A549 (cell line): Measurements from ENCODE around the gene GNLY. TPM values are rescaled to one million over a fixed set of nuclear protein-coding genes. Genes with fewer than 3 reads are reported as not detected.

Experiments
- ATAC-seq, 2 experiments: fragments of 200-7000 bp in 1 of 2; fragments of >200 bp in 1 of 2; cut with Nextera tagmentation in 1 of 2; cut with Tn5 transposase in 1 of 2; 3 replicates each; pipeline versions ENCODE4 v1.8.0 to v1.9.1; 2018 to 2020; ENCODE audit warnings: mild to moderate bottlenecking in 1 of 2, moderate library complexity in 1 of 2
- CTCF ChIA-PET: fragments of 300-600 bp; sonication (Branson Sonifier 250); formaldehyde crosslinking; extraction: SDS; loops from one replicate; lab custom pipeline; 2021; ENCODE audit warnings: antibody characterized with exemption, inconsistent platforms; lab: Yijun Ruan, JAX
- POLR2A ChIA-PET: fragments of 350-600 bp; formaldehyde crosslinking; extraction: SDS; loops from one replicate; lab custom pipeline; 2021; ENCODE audit warnings: antibody characterized with exemption, inconsistent platforms; lab: Yijun Ruan, JAX
- DNase-seq, 2 experiments: peaks; one replicate each; pipeline versions ENCODE4 v3.0.0 to v3.0.0-alpha.2; 2011 to 2016; ENCODE audit warnings: low read depth in 1 of 2, low spot score in 1 of 2
- FAIRE-seq: peaks from 2 replicates; lab custom pipeline; 2011; peaks lifted over from hg19 to GRCh38; lab: Jason Lieb, UNC
- H3K27ac ChIP-seq, 2 experiments: fragments of >200 bp; sonication (Bioruptor Twin); formaldehyde crosslinking; 3 replicates each; pipeline ENCODE4 v1.5.1; 2016 to 2017
- H3K4me1 ChIP-seq: fragments of >200 bp; sonication (Bioruptor Twin); formaldehyde crosslinking; 3 replicates; pipeline ENCODE4 v1.6.1; 2016
- H3K4me2 ChIP-seq: fragments of >200 bp; sonication (Bioruptor Twin); formaldehyde crosslinking; 3 replicates; pipeline ENCODE4 v1.6.1; 2016
- H3K4me3 ChIP-seq: fragments of >200 bp; sonication (Bioruptor Twin); formaldehyde crosslinking; 3 replicates; pipeline ENCODE4 v1.5.1; 2016
- H3K9me3 ChIP-seq: fragments of >200 bp; sonication (Bioruptor Twin); formaldehyde crosslinking; 3 replicates; pipeline ENCODE4 v1.6.1; 2016
- CBX2 ChIP-seq: fragments of 200-600 bp; sonication (generic); IDR thresholded peaks from 2 replicates; pipeline ENCODE4 v1.6.1; 2016; ENCODE audit warnings: low read depth, mild to moderate bottlenecking, borderline replicate concordance
- CBX8 ChIP-seq: fragments of 200-600 bp; sonication (generic); IDR thresholded peaks from 2 replicates; pipeline ENCODE4 v1.6.1; 2016
- CHD2 ChIP-seq: fragments of 150-350 bp; IDR thresholded peaks from 2 replicates; pipeline ENCODE4 v1.6.1; 2014; ENCODE audit warnings: low read length; ENCODE audit not compliant: partially characterized antibody
- CTCF ChIP-seq: fragments of >200 bp; sonication (Bioruptor Twin); formaldehyde crosslinking; IDR thresholded peaks from 3 replicates; pipeline ENCODE4 v1.5.1; 2016
- E2F6 ChIP-seq: IDR thresholded peaks from 2 replicates; pipeline ENCODE4 v1.6.1; 2012; ENCODE audit warnings: low read depth, borderline replicate concordance
- EHF ChIP-seq: fragments of 250-450 bp; sonication (Bioruptor Pico); IDR thresholded peaks from 2 replicates; pipeline ENCODE4 v1.5.0; 2020; ENCODE audit warnings: mild to moderate bottlenecking
- EHMT2 ChIP-seq: fragments of 200-600 bp; sonication (generic); IDR thresholded peaks from 2 replicates; pipeline ENCODE4 v1.6.1; 2016; ENCODE audit warnings: antibody characterized with exemption, low read depth, mild to moderate bottlenecking, moderate library complexity
- FOSB ChIP-seq: fragments of 250-450 bp; sonication (Bioruptor Pico); IDR thresholded peaks from 2 replicates; pipeline ENCODE4 v1.5.0; 2020; ENCODE audit warnings: mild to moderate bottlenecking, moderate library complexity
- FOSL2 ChIP-seq, 2 experiments: fragments of 450-650 bp in 1 of 2; fragments of >200 bp in 1 of 2; sonication (Bioruptor Twin) in 1 of 2; formaldehyde crosslinking; IDR thresholded peaks; 2 replicates each; pipeline versions ENCODE4 v1.5.0 to v1.6.1; 2016 to 2020; ENCODE audit warnings: mild to moderate bottlenecking in 1 of 2, moderate library complexity in 1 of 2
- FOXS1 ChIP-seq: fragments of 250-450 bp; sonication (Bioruptor Pico); IDR thresholded peaks from 2 replicates; pipeline ENCODE4 v1.5.0; 2020; ENCODE audit warnings: mild to moderate bottlenecking, moderate library complexity
- HDAC2 ChIP-seq: fragments of 200-600 bp; sonication (generic); IDR thresholded peaks from 2 replicates; pipeline ENCODE4 v1.6.1; 2016
- HOXA7 ChIP-seq: fragments of 250-450 bp; sonication (Bioruptor Pico); IDR thresholded peaks from 2 replicates; pipeline ENCODE4 v1.5.0; 2020; ENCODE audit warnings: mild to moderate bottlenecking, moderate library complexity
- HOXB5 ChIP-seq: fragments of 250-450 bp; sonication (Bioruptor Pico); IDR thresholded peaks from 2 replicates; pipeline ENCODE4 v1.5.0; 2020; ENCODE audit warnings: mild to moderate bottlenecking, moderate library complexity
- JUNB ChIP-seq: fragments of >200 bp; sonication (Bioruptor Twin); formaldehyde crosslinking; IDR thresholded peaks from 2 replicates; pipeline ENCODE4 v1.6.1; 2016
- KDM1A ChIP-seq: fragments of 200-600 bp; sonication (generic); IDR thresholded peaks from 2 replicates; pipeline ENCODE4 v1.6.1; 2016; ENCODE audit warnings: low read depth, mild to moderate bottlenecking
- MAFK ChIP-seq: fragments of 450-650 bp; IDR thresholded peaks from 2 replicates; pipeline ENCODE4 v1.6.1; 2014; ENCODE audit not compliant: partially characterized antibody
- MAX ChIP-seq: IDR thresholded peaks from 2 replicates; pipeline ENCODE4 v1.6.1; 2012
- MYC ChIP-seq: IDR thresholded peaks from 2 replicates; pipeline ENCODE4 v1.6.1; 2012; ENCODE audit warnings: mild to moderate bottlenecking, inconsistent platforms, low read length, improper control_type of control experiment, borderline replicate concordance
- NFE2L2 ChIP-seq: fragments of 150-350 bp; conservative IDR thresholded peaks from 2 replicates; pipeline ENCODE4 v1.6.1; 2014; ENCODE audit warnings: low read length
- NPAS2 ChIP-seq: fragments of 250-450 bp; sonication (Bioruptor Pico); IDR thresholded peaks from 2 replicates; pipeline ENCODE4 v1.8.0; 2022; ENCODE audit warnings: mild to moderate bottlenecking, moderate library complexity, borderline replicate concordance
- PHF8 ChIP-seq: fragments of 200-600 bp; sonication (generic); IDR thresholded peaks from 2 replicates; pipeline ENCODE4 v1.6.1; 2016; ENCODE audit warnings: low read depth, mild to moderate bottlenecking, antibody characterized with exemption, moderate library complexity, borderline replicate concordance
- POLR2AphosphoS2 ChIP-seq: conservative IDR thresholded peaks from 2 replicates; pipeline ENCODE4 v1.6.1; 2012; ENCODE audit warnings: low read length, improper control_type of control experiment, inconsistent platforms
- RARB ChIP-seq: fragments of 250-450 bp; sonication (Bioruptor Pico); IDR thresholded peaks from 2 replicates; pipeline ENCODE4 v1.8.0; 2021; ENCODE audit warnings: mild to moderate bottlenecking, moderate library complexity
- RNF2 ChIP-seq: fragments of 200-600 bp; sonication (generic); IDR thresholded peaks from 2 replicates; pipeline ENCODE4 v1.6.1; 2016; ENCODE audit warnings: low read depth, mild to moderate bottlenecking, antibody characterized with exemption, moderate library complexity, borderline replicate concordance
- SMC3 ChIP-seq: fragments of >200 bp; sonication (Bioruptor Twin); formaldehyde crosslinking; IDR thresholded peaks from 3 replicates; pipeline ENCODE4 v1.6.1; 2018; ENCODE audit warnings: inconsistent platforms
- TFCP2L1 ChIP-seq: fragments of 250-450 bp; sonication (Bioruptor Pico); IDR thresholded peaks from 2 replicates; pipeline ENCODE4 v1.5.0; 2021; ENCODE audit warnings: mild to moderate bottlenecking
- TP53 ChIP-seq: fragments of 250-450 bp; sonication (Bioruptor Pico); IDR thresholded peaks from 2 replicates; pipeline ENCODE4 v1.5.0; 2021; ENCODE audit warnings: mild to moderate bottlenecking, moderate library complexity
- ZC3H11A ChIP-seq: fragments of 450-650 bp; IDR thresholded peaks from 2 replicates; pipeline ENCODE4 v1.6.1; 2014; ENCODE audit warnings: antibody characterized with exemption, mild to moderate bottlenecking
- ZFP36 ChIP-seq: fragments of 450-650 bp; IDR thresholded peaks from 2 replicates; pipeline ENCODE4 v1.6.1; 2014; ENCODE audit warnings: borderline replicate concordance; ENCODE audit not compliant: partially characterized antibody
- WGBS: methylation state at CpG from one replicate; pipeline ENCODE4 v1.1.6; 2017; ENCODE audit errors: missing lambda C conversion rate; 5-methylcytosine and 5-hydroxymethylcytosine counted together
- polyA plus RNA-seq, 4 experiments: library from polyadenylated mRNA; depleted of rRNA in 3 of 4; stranded (reverse); fragments of >200 nt; fragmentation: RNase III in 1 of 4; extraction: RNeasy Plus Mini Kit Qiagen cat#74134 plus additional on column Dnase treatment in 1 of 4; gene quantifications; 2 replicates in 3 of 4; 3 replicates in 1 of 4; pipeline ENCODE4 v1.2.3, GENCODE V29; 2011 to 2017
- TF ChIP-seq, protein P1 (sequence below): fragments of 150-350 bp; IDR thresholded peaks from 2 replicates; pipeline ENCODE4 v1.6.1; 2014; ENCODE audit warnings: low read depth, mild to moderate bottlenecking, low read length
- TF ChIP-seq, protein P2 (sequence below): fragments of 250-450 bp; sonication (Bioruptor Pico); IDR thresholded peaks from 2 replicates; pipeline ENCODE4 v1.5.0; 2020; ENCODE audit warnings: low read depth, mild to moderate bottlenecking, moderate library complexity

GNLY gene
- polyA plus RNA-seq, 2 of the 4 experiments (the other 2 are of a cell fraction): not detected

- TF ChIP-seq RNF2: no peak
- no peak for TF ChIP-seq CHD2
- no peak for TF ChIP-seq POLR2AphosphoS2
- TF ChIP-seq NFE2L2: no peak
- no peak for TF ChIP-seq FOSL2 (IDR thresholded peaks at IDR 0.05)
- no peak for TF ChIP-seq FOSL2 (CRISPR knock-in tag; IDR thresholded peaks at IDR 0.05)
- TF ChIP-seq, protein P1, sequence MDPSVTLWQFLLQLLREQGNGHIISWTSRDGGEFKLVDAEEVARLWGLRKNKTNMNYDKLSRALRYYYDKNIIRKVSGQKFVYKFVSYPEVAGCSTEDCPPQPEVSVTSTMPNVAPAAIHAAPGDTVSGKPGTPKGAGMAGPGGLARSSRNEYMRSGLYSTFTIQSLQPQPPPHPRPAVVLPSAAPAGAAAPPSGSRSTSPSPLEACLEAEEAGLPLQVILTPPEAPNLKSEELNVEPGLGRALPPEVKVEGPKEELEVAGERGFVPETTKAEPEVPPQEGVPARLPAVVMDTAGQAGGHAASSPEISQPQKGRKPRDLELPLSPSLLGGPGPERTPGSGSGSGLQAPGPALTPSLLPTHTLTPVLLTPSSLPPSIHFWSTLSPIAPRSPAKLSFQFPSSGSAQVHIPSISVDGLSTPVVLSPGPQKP: no peak
- TF ChIP-seq KDM1A: no peak
- TF ChIP-seq TP53 (CRISPR knock-in tag): no peak
- no peak for TF ChIP-seq FOXS1 (CRISPR knock-in tag)
- TF ChIP-seq E2F6: no peak
Measured at GRCh38 chr2:85646166-85646565, 48.0 kb upstream of the GNLY start (continued).

DNA sequence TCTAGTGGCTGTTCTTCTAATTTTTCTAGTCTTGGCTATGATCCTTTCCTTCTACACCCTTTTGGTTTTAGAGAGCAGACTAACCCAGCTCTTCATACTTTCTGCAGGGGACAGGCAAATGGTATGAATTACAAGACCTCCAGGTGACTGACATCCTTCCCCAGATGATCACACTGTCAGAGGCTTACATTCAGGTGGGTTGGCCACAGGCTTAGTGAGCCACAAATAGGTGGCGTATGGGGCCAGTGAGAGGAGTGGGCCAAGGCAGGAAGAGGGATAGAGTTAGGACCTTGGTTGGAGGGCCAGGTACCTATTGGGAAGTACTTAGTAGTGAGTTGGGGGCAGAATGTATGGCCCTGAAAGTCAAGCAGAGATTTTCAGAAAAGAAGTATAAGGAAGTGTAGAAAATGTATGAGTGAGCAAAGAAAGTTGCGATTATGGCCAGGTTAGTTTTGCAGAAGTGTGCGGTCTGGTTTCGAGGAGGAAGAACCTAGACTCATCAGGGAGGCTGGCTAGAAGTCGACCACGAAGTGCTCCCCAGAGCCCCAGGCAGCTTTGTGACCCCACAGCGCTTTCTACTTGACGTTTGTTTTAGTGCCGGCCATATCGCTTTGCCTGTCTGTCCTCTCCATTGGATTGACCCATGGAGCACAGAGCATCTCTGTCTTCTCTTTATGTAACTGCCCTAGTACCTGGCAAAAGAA, 46.2 kb upstream of the GNLY start:
- POLR2A ChIA-PET: interaction anchor here (1.5 kb wide), 1 partner anchor 10 kb away, joined by 4 read pairs; no protein-coding TSS in a partner anchor

GRCh38 chr2:85648619-85649018, 45.5 kb upstream of the GNLY start:
- Histone ChIP-seq H3K27ac (peak overlapping the region; percentile 80 to 91), H3K4me1 (peaks cover 59% of the 10 kb centered on the region), H3K9me3 (no peaks in the 10 kb centered on the region), H3K4me3 (no peak overlapping the region), H3K4me2 (peak overlapping the region; percentile 55)
- WGBS: 14% methylated on average over 2 of the region's 2 CpGs
- ChIA-PET POLR2A (interaction anchor here (1.5 to 1.7 kb wide), 2 partner anchors 9 to 11 kb away, joined by 4 to 6 read pairs; no protein-coding TSS in a partner anchor), CTCF (interaction anchor here (0.6 to 8.8 kb wide), 21 partner anchors 12 to 431 kb away, joined by 3 to 126 read pairs (median 6); partner anchors contain the start of gene SFTPB)
- ATAC-seq (peak; percentile 72 to 84), DNase-seq (peak; percentile 72 to 76), FAIRE-seq (no peak)
- TF ChIP-seq JUNB: no peak
- TF ChIP-seq TFCP2L1 (CRISPR knock-in tag): no peak
- no peak for TF ChIP-seq PHF8
- TF ChIP-seq HOXB5 (CRISPR knock-in tag): no peak
- TF ChIP-seq, protein P2, sequence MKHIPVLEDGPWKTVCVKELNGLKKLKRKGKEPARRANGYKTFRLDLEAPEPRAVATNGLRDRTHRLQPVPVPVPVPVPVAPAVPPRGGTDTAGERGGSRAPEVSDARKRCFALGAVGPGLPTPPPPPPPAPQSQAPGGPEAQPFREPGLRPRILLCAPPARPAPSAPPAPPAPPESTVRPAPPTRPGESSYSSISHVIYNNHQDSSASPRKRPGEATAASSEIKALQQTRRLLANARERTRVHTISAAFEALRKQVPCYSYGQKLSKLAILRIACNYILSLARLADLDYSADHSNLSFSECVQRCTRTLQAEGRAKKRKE: no peak
- no peak for TF ChIP-seq RNF2
- no peak for TF ChIP-seq EHF (CRISPR knock-in tag)
- no peak for TF ChIP-seq MAX
- TF ChIP-seq HOXA7 (CRISPR knock-in tag): no peak
- no peak for TF ChIP-seq CBX8
- TF ChIP-seq, protein P1: no peak
- no peak for TF ChIP-seq FOXS1 (CRISPR knock-in tag)
- TF ChIP-seq FOSL2 (IDR thresholded peaks at IDR 0.05): no peak
- no peak for TF ChIP-seq FOSL2 (CRISPR knock-in tag; IDR thresholded peaks at IDR 0.05)
- peak; percentile 71 for TF ChIP-seq SMC3
- TF ChIP-seq FOSB (CRISPR knock-in tag): no peak
- TF ChIP-seq HDAC2: no peak
- no peak for TF ChIP-seq MAFK
- no peak for TF ChIP-seq MYC
- TF ChIP-seq CTCF: peak; percentile 71
- no peak for TF ChIP-seq NPAS2 (CRISPR knock-in tag)

More for the DNA sequence above, 46.2 kb upstream of the GNLY start:
- H3K9me3 ChIP-seq: no peaks in the 10 kb centered on the region
- TF ChIP-seq SMC3: no peak
- no peak for TF ChIP-seq EHMT2
- no peak for TF ChIP-seq CBX2
- no peak for TF ChIP-seq FOXS1 (CRISPR knock-in tag)
- TF ChIP-seq RARB (CRISPR knock-in tag): no peak
- no peak for TF ChIP-seq CHD2
- no peak for TF ChIP-seq ZC3H11A
- no peak for TF ChIP-seq ZFP36
- H3K4me2 ChIP-seq: peak overlapping the region; percentile 55; the same call in 2 of the 3 replicates
- no peak for DNase-seq
- no peak for ATAC-seq
- H3K4me3 ChIP-seq: no peak overlapping the region
- FAIRE-seq: no peak
- CTCF ChIA-PET: interaction anchor here (0.6 to 8.8 kb wide), 22 partner anchors 11 to 431 kb away, joined by 3 to 126 read pairs (median 6); partner anchors contain the start of gene SFTPB
- peak overlapping the region; percentile 80 to 91 for H3K27ac ChIP-seq
- 93% methylated on average over 10 of the region's 10 CpGs for WGBS
- peaks cover 52% of the 10 kb centered on the region for H3K4me1 ChIP-seq
